Endothelial cell of umbilical vein (primary cell): Measurements from ENCODE around the gene HTR2B. TPM values are rescaled to one million over a fixed set of nuclear protein-coding genes. Genes with fewer than 3 reads are reported as not detected.

ENCODE experiments used
- BruUV-seq: library from RNA; stranded (reverse); fragments of 400-500 nt; replicated peaks from 2 replicates; lab custom pipeline; 2021; lab: Mats Ljungman, UMichigan
- CTCF ChIA-PET: fragments of 300-600, 350-600 bp; sonication (Branson Sonifier 250); formaldehyde crosslinking; loops from one replicate; lab custom pipeline; 2021; ENCODE audit warnings: antibody characterized with exemption, inconsistent platforms; lab: Charles Lee
- POLR2A ChIA-PET: fragments of 300-600, 350-600 bp; sonication (Branson Sonifier 250); formaldehyde crosslinking; loops from one replicate; lab custom pipeline; 2021; ENCODE audit warnings: antibody characterized with exemption, inconsistent platforms; lab: Charles Lee
- DNase-seq: peaks from one replicate; pipeline ENCODE4 v3.0.0-alpha.2; 2011; ENCODE audit warnings: low read depth, low spot score
- FAIRE-seq: peaks from 2 replicates; lab custom pipeline; 2011; peaks lifted over from hg19 to GRCh38; lab: Jason Lieb, UNC
- H2AFZ ChIP-seq: 2 replicates; pipeline ENCODE4 v1.6.0; 2012; ENCODE audit warnings: low read depth, low read length, control low read depth, inconsistent platforms
- H3K27ac ChIP-seq: 2 replicates; pipeline ENCODE4 v1.5.1; 2011; ENCODE audit warnings: low read depth, mild to moderate bottlenecking, control low read depth, low read length, moderate library complexity; ENCODE audit not compliant: insufficient read depth
- H3K27me3 ChIP-seq, 2 experiments: 2 replicates each; pipeline versions ENCODE4 v1.6.0 to v1.6.1; 2011; ENCODE audit warnings: low read length in 2 of 2, mixed read lengths in 1 of 2; ENCODE audit not compliant: control insufficient read depth in 2 of 2, insufficient read depth in 2 of 2
- H3K36me3 ChIP-seq, 2 experiments: 2 replicates in 1 of 2; 3 replicates in 1 of 2; pipeline ENCODE4 v1.5.1; 2011; ENCODE audit warnings: low read length in 2 of 2, mild to moderate bottlenecking in 1 of 2, moderate library complexity in 1 of 2; ENCODE audit not compliant: control insufficient read depth in 2 of 2, insufficient read depth in 2 of 2; ENCODE audit errors: extremely low read depth in 1 of 2
- H3K4me1 ChIP-seq: 3 replicates; pipeline ENCODE4 v1.5.1; 2011; ENCODE audit warnings: mild to moderate bottlenecking, low read length; ENCODE audit not compliant: control insufficient read depth, insufficient read depth; ENCODE audit errors: extremely low read depth
- H3K4me2 ChIP-seq: 2 replicates; pipeline ENCODE4 v1.6.1; 2011; ENCODE audit warnings: low read length, control low read depth, mixed read lengths; ENCODE audit not compliant: insufficient read depth
- H3K4me3 ChIP-seq, 3 experiments: fragments of 200-600 bp in 1 of 3; sonication (generic), shearing (Covaris generic) in 1 of 3; replicated peaks in 1 of 3; 2 replicates each; pipeline ENCODE4 v1.5.1; 2011 to 2016; ENCODE audit warnings: control low read depth in 3 of 3, low read length in 3 of 3, mild to moderate bottlenecking in 2 of 3, inconsistent platforms in 1 of 3, low read depth in 1 of 3, moderate library complexity in 1 of 3; ENCODE audit not compliant: insufficient read depth in 1 of 3
- H3K79me2 ChIP-seq: 2 replicates; pipeline ENCODE4 v1.6.0; 2012; ENCODE audit warnings: low read length, inconsistent platforms; ENCODE audit not compliant: control insufficient read depth, insufficient read depth
- H3K9ac ChIP-seq: replicated peaks from 2 replicates; pipeline ENCODE3; 2011; ENCODE audit warnings: low read length, control low read depth; ENCODE audit not compliant: insufficient read depth; ENCODE audit errors: extremely low read depth
- H3K9me1 ChIP-seq: replicated peaks from 3 replicates; pipeline ENCODE4 v1.6.0; 2011; ENCODE audit warnings: mild to moderate bottlenecking, low read length; ENCODE audit not compliant: control insufficient read depth, insufficient read depth; ENCODE audit errors: extremely low read depth
- H3K9me3 ChIP-seq: replicated peaks from 2 replicates; pipeline ENCODE4 v1.5.1; 2012; ENCODE audit warnings: low read length, inconsistent platforms; ENCODE audit not compliant: control insufficient read depth, insufficient read depth
- H4K20me1 ChIP-seq: replicated peaks from 2 replicates; pipeline ENCODE3; 2011; ENCODE audit warnings: mild to moderate bottlenecking, low read length; ENCODE audit not compliant: control insufficient read depth, insufficient read depth; ENCODE audit errors: extremely low read depth
- CTCF ChIP-seq, 2 donors: IDR thresholded peaks; 1 replicate in 1 of 2; 2 replicates in 1 of 2; pipeline ENCODE4 v1.5.1; 2011; ENCODE audit warnings: low read length in 2 of 2, mild to moderate bottlenecking in 2 of 2, moderate library complexity in 2 of 2, control low read depth in 1 of 2, inconsistent platforms in 1 of 2, low read depth in 1 of 2; ENCODE audit not compliant: insufficient read depth in 1 of 2; ENCODE audit errors: extremely low read depth in 1 of 2
- FOS ChIP-seq: IDR thresholded peaks from 2 replicates; pipeline ENCODE4 v1.6.1; 2011; ENCODE audit warnings: mild to moderate bottlenecking, low read length, moderate library complexity, borderline replicate concordance; ENCODE audit not compliant: insufficient read depth
- GATA2 ChIP-seq: IDR thresholded peaks from 2 replicates; pipeline ENCODE4 v1.7.0; 2011; ENCODE audit warnings: low read depth, mild to moderate bottlenecking, moderate library complexity, mixed read lengths, low read length; ENCODE audit not compliant: insufficient read length, insufficient read depth
- JUN ChIP-seq: IDR thresholded peaks from 2 replicates; pipeline ENCODE4 v1.6.1; 2011; ENCODE audit warnings: borderline replicate concordance, low read depth; ENCODE audit not compliant: insufficient read length, insufficient read depth
- MAX ChIP-seq: IDR thresholded peaks from 2 replicates; pipeline ENCODE4 v1.6.1; 2011; ENCODE audit not compliant: insufficient read depth, insufficient read length
- MYC ChIP-seq: IDR thresholded peaks from one replicate; pipeline ENCODE4 v1.6.1; 2011; ENCODE audit warnings: mild to moderate bottlenecking, low read depth, low read length
- POLR2A ChIP-seq: IDR thresholded peaks from 2 replicates; pipeline ENCODE4 v1.6.1; 2012; ENCODE audit warnings: low read depth, mild to moderate bottlenecking, control low read depth, low read length
- POLR2AphosphoS5 ChIP-seq: IDR thresholded peaks from 2 replicates; pipeline ENCODE4 v1.6.1; 2012; ENCODE audit warnings: low read depth, mild to moderate bottlenecking, control low read depth, low read length, moderate library complexity; ENCODE audit not compliant: insufficient read depth
- dilution Hi-C: fragments of 300-500 bp; cut with MboI; formaldehyde crosslinking; loops from one replicate; pipeline ENCODE4 v1.15.0; 2019; ENCODE audit warnings: low sequenced_read_pairs; ENCODE audit not compliant: extremely low pct_ligation_motif_present
- intact Hi-C: fragments of 100-400 bp; cut with micrococcal nuclease; formaldehyde crosslinking; loops from one replicate; pipeline ENCODE4 v1.10.0; 2022
- polyA plus RNA-seq, 4 experiments: library from polyadenylated mRNA; depleted of rRNA in 3 of 4; stranded (reverse) in 3 of 4; unstranded in 1 of 4; fragments of >200 nt; gene quantifications; 2 replicates each; pipeline versions ENCODE4 v1.2.1 to v1.2.3, GENCODE V29; 2011 to 2012; ENCODE audit warnings: missing spikeins in 1 of 4
- total RNA-seq: library from RNA; stranded (reverse); gene quantifications from 2 replicates; pipeline ENCODE4 v1.2.3, GENCODE V29; 2021

The HTR2B gene
- total and polyA plus RNA-seq, 2 donors (not counting 3 experiments of a cell fraction or from before 2014, with no cell fraction given): 0.88 to 0.93 TPM

GRCh38 chr2:231111987-231112386, 12.9 kb downstream of the HTR2B start:
- dilution Hi-C loops (no loop called here), intact Hi-C loops (loop anchor here (2.0 kb wide), 1 partner anchor 57 kb away; no protein-coding TSS in a partner anchor)
- POLR2A ChIA-PET: no interaction called here
- TF ChIP-seq POLR2A (no peak), POLR2AphosphoS5 (no peak), FOS (no peak), MAX (no peak), GATA2 (no peak), JUN (no peak), MYC (no peak)
- H3K4me1 ChIP-seq: peaks cover 12% of the 10 kb centered on the region
- H3K4me2 ChIP-seq: no peak overlapping the region
- H3K27ac ChIP-seq: no peak overlapping the region
- no TSS peak for BruUV-seq
- CTCF ChIA-PET: interaction anchor here (0.7 to 5.6 kb wide), 14 partner anchors 8 to 341 kb away, joined by 3 to 116 read pairs (median 14); partner anchors contain the start of genes ARMC9 and HTR2B
- no peaks in the 10 kb centered on the region for H3K9me3 ChIP-seq
- no peak for DNase-seq
- H4K20me1 ChIP-seq: no peaks in the 10 kb centered on the region
- H3K79me2 ChIP-seq: peaks cover 8% of the 10 kb centered on the region
- no peak for FAIRE-seq
- H3K9ac ChIP-seq: no peak overlapping the region
- H3K27me3 ChIP-seq: no peaks in the 10 kb centered on the region
- H3K4me3 ChIP-seq: no peak overlapping the region
- H3K36me3 ChIP-seq: peaks cover 9 to 15% of the 10 kb centered on the region in 2 experiments
- no peaks in the 10 kb centered on the region for H3K9me1 ChIP-seq
- no peak overlapping the region for H2AFZ ChIP-seq

GRCh38 chr2:231110551-231110950, 14.3 kb downstream of the HTR2B start:
- no peaks in the 10 kb centered on the region for H3K9me3 ChIP-seq
- CTCF ChIA-PET: interaction anchor here (0.6 to 5.6 kb wide), 27 partner anchors 11 to 354 kb away, joined by 3 to 116 read pairs (median 6); partner anchors contain the start of genes ARMC9, HTR2B and NCL

More at GRCh38 chr2:231110551-231110950, 14.3 kb downstream of the HTR2B start:
- dilution Hi-C loops (no loop called here), intact Hi-C loops (loop anchor here (1.0 to 2.0 kb wide), 3 partner anchors 58 to 302 kb away; no protein-coding TSS in a partner anchor)
- Histone ChIP-seq H3K4me2 (no peak overlapping the region), H3K9me1 (no peaks in the 10 kb centered on the region), H3K36me3 (peaks cover 9 to 15% of the 10 kb centered on the region in 2 experiments), H3K9ac (no peak overlapping the region), H3K4me1 (peaks cover 12% of the 10 kb centered on the region), H3K4me3 (no peak overlapping the region), H3K79me2 (peaks cover 12% of the 10 kb centered on the region), H3K27me3 (no peaks in the 10 kb centered on the region), H2AFZ (no peak overlapping the region), H4K20me1 (no peaks in the 10 kb centered on the region), H3K27ac (no peak overlapping the region)
- FAIRE-seq (no peak), DNase-seq (peak; percentile 84)
- BruUV-seq: no TSS peak
- POLR2A ChIA-PET: no interaction called here
- TF ChIP-seq JUN (no peak), POLR2A (no peak), MYC (no peak), MAX (no peak), CTCF (IDR thresholded peaks at IDR 0.05; ENCODE audit: extremely low read depth in 1 of 2, insufficient read depth in 1 of 2, low read depth in 1 of 2, low read length in 2 of 2) (peak; percentile 15 to 30), GATA2 (no peak), POLR2AphosphoS5 (no peak)
